CD4-positive, alpha-beta T cell (primary cell): ENCODE results near the gene PPP1R14C. TPM values are rescaled to one million over a fixed set of nuclear protein-coding genes. Genes with fewer than 3 reads are reported as not detected.

ENCODE experiments used
- ATAC-seq: fragments of 200-7000 bp; cut with Tn5 transposase; one replicate; pipeline ENCODE4 v1.10.0; 2022; ENCODE audit warnings: mild to moderate bottlenecking; ENCODE audit not compliant: poor library complexity
- CTCF ChIA-PET: fragments of 350-600 bp; sonication (Branson Sonifier 250); formaldehyde crosslinking; loops from one replicate; lab custom pipeline; 2021; ENCODE audit warnings: antibody characterized with exemption, inconsistent platforms; lab: Charles Lee
- POLR2A ChIA-PET: fragments of 350-600 bp; sonication (Branson Sonifier 250); formaldehyde crosslinking; loops from one replicate; lab custom pipeline; 2021; ENCODE audit warnings: antibody characterized with exemption, inconsistent platforms; lab: Charles Lee
- DNase-seq, 14 experiments: peaks; one replicate each; pipeline ENCODE4 v3.0.0-alpha.2; 2013 to 2020; ENCODE audit warnings: mixed read lengths in 2 of 14
- H3K27ac ChIP-seq, 2 donors: one replicate each; pipeline versions ENCODE4 v1.5.1 to v1.7.0; 2013; ENCODE audit warnings: low read length in 2 of 2, low read depth in 1 of 2, mild to moderate bottlenecking in 1 of 2
- H3K27me3 ChIP-seq, 2 experiments: 1 replicate in 1 of 2; 2 replicates in 1 of 2; pipeline versions ENCODE4 v1.6.1 to v1.7.0; 2013; ENCODE audit warnings: low read length in 2 of 2, control low read depth in 1 of 2, mild to moderate bottlenecking in 1 of 2, moderate library complexity in 1 of 2; ENCODE audit not compliant: insufficient read depth in 2 of 2, control insufficient read depth in 1 of 2
- H3K36me3 ChIP-seq: one replicate; pipeline ENCODE4 v1.6.1; 2013; ENCODE audit warnings: low read length, control low read depth; ENCODE audit not compliant: insufficient read depth
- H3K4me1 ChIP-seq: one replicate; pipeline ENCODE4 v1.6.1; 2013; ENCODE audit warnings: low read length, control low read depth; ENCODE audit not compliant: insufficient read depth
- H3K4me3 ChIP-seq: one replicate; pipeline ENCODE4 v1.5.1; 2013; ENCODE audit warnings: mild to moderate bottlenecking, low read length, moderate library complexity
- H3K9me3 ChIP-seq, 2 experiments: 1 replicate in 1 of 2; 2 replicates in 1 of 2; pipeline versions ENCODE4 v1.6.1 to v1.7.0; 2013; ENCODE audit warnings: low read length in 2 of 2, mild to moderate bottlenecking in 2 of 2, control low read depth in 1 of 2, moderate library complexity in 1 of 2; ENCODE audit not compliant: control insufficient read depth in 1 of 2, insufficient read depth in 1 of 2
- H3K27ac Mint-ChIP-seq: one replicate; pipeline ENCODE4 v1.8.0; 2020; ENCODE audit warnings: mixed read lengths
- H3K27me3 Mint-ChIP-seq: one replicate; pipeline ENCODE4 v1.8.0; 2021; ENCODE audit warnings: mixed read lengths
- H3K36me3 Mint-ChIP-seq: one replicate; pipeline ENCODE4 v1.8.0; 2021; ENCODE audit warnings: low read depth, mixed read lengths
- H3K4me1 Mint-ChIP-seq: one replicate; pipeline ENCODE4 v1.8.0; 2021; ENCODE audit warnings: low read depth, mixed read lengths
- H3K4me3 Mint-ChIP-seq: one replicate; pipeline ENCODE4 v1.8.0; 2020; ENCODE audit warnings: mild to moderate bottlenecking, mixed read lengths
- H3K9me3 Mint-ChIP-seq: one replicate; pipeline ENCODE4 v1.8.0; 2020; ENCODE audit warnings: mixed read lengths
- intact Hi-C, 2 experiments: fragments of 100-400 bp; cut with DNase I in 1 of 2; cut with micrococcal nuclease in 1 of 2; formaldehyde crosslinking; loops; one replicate each; pipeline versions ENCODE4 v1.15.1 to v1.9.0; 2023 to 2025; cut with DNase I, micrococcal nuclease
- total RNA-seq, 174 experiments: library from RNA in 2 of 174; stranded (reverse) in 2 of 174; gene quantifications; one replicate each; pipeline ENCODE4 v1.2.3 and lab custom pipeline; 2021 to 2026
- TF ChIP-seq, protein P1 (sequence below): fragments of 200-600 bp; IDR thresholded peaks from one replicate; pipeline ENCODE4 v1.8.0; 2022; ENCODE audit warnings: antibody characterized with exemption, mild to moderate bottlenecking

The PPP1R14C gene
- total RNA-seq, 2 experiments from 2014 or later: not detected

DNA sequence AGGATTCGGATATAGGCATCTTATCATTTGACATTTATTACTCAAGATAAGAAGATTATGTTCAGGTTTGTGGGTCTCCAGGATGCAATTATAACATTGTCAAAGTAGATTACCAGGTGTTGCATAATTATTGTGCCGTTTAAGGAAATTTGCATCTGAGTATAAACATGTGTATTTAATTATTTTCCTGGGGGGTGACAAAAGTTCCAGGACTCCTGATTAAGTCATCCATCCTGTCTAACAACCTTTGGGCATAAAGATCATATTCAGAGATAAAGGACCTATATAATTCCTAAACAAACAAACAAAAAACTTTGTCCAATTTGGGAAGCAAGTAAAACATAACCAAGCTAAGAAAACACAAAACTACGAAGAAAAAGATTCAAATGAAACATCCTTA lies 3.3 kb upstream of the PPP1R14C start:
- intact Hi-C loops: no loop called here
- TF ChIP-seq, protein P1, sequence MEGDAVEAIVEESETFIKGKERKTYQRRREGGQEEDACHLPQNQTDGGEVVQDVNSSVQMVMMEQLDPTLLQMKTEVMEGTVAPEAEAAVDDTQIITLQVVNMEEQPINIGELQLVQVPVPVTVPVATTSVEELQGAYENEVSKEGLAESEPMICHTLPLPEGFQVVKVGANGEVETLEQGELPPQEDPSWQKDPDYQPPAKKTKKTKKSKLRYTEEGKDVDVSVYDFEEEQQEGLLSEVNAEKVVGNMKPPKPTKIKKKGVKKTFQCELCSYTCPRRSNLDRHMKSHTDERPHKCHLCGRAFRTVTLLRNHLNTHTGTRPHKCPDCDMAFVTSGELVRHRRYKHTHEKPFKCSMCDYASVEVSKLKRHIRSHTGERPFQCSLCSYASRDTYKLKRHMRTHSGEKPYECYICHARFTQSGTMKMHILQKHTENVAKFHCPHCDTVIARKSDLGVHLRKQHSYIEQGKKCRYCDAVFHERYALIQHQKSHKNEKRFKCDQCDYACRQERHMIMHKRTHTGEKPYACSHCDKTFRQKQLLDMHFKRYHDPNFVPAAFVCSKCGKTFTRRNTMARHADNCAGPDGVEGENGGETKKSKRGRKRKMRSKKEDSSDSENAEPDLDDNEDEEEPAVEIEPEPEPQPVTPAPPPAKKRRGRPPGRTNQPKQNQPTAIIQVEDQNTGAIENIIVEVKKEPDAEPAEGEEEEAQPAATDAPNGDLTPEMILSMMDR: no peak
- no peak overlapping the region for H3K4me3 ChIP-seq
- CTCF ChIA-PET: no interaction called here
- H3K27me3 Mint-ChIP-seq: peaks cover 68% of the 10 kb centered on the region
- ATAC-seq: no peak
- DNase-seq: no peak
- no peak overlapping the region for H3K4me3 Mint-ChIP-seq
- POLR2A ChIA-PET: no interaction called here
- H3K36me3 Mint-ChIP-seq: no peaks in the 10 kb centered on the region
- peaks cover 29 to 49% of the 10 kb centered on the region in 2 experiments for H3K27me3 ChIP-seq
- H3K9me3 Mint-ChIP-seq: no peaks in the 10 kb centered on the region
- H3K27ac Mint-ChIP-seq: no peak overlapping the region
- no peaks in the 10 kb centered on the region for H3K36me3 ChIP-seq
- H3K9me3 ChIP-seq: peaks cover 0 to 12% of the 10 kb centered on the region in 2 experiments
- H3K4me1 Mint-ChIP-seq: peaks cover 12% of the 10 kb centered on the region
- H3K27ac ChIP-seq: no peak overlapping the region
- H3K4me1 ChIP-seq: peaks cover 16% of the 10 kb centered on the region

DNA sequence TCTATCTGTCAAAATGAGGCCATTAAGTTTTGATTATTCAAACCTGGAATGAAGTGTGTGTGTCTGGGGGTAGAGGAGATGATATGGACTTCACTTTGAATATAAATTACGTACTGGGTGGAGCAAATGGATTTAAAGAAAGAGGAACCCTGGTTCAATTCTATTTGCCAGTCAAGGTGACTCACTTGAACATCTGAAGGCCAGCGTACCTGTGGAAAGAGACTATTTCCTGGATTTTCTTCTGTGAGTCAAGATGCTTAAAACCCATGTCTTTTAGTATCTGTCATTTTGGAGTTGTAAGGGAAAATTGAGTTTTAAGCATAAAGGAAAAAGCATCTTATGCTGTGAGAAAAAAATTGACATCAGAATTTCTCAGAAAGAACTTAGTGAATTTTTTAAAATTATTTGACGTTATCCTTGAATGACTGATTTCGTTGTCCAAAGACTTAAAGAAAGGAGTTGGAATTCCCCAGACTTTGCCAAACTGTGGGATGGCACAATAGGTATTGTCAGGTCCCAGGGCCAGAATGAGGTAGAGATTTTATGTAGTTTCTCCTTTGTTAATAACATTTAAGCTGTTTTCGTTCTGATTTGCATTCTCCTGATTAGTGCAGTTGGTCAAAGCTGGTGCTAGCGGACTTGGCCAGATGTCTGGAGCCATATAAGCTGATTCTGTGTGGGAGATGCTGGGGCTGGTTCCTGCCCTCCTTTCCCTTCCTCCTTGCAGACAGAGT lies 2.4 kb upstream of the PPP1R14C start:
- Mint-ChIP-seq H3K27ac (no peak overlapping the region), H3K4me3 (no peak overlapping the region), H3K36me3 (no peaks in the 10 kb centered on the region), H3K9me3 (no peaks in the 10 kb centered on the region), H3K4me1 (peaks cover 12% of the 10 kb centered on the region), H3K27me3 (peaks cover 74% of the 10 kb centered on the region)
- TF ChIP-seq, protein P1: no peak
- H3K4me3 ChIP-seq: no peak overlapping the region
- intact Hi-C loops: no loop called here
- peaks cover 29 to 51% of the 10 kb centered on the region in 2 experiments for H3K27me3 ChIP-seq
- peaks cover 16% of the 10 kb centered on the region for H3K4me1 ChIP-seq
- ATAC-seq (no peak), DNase-seq (no peak)
- H3K27ac ChIP-seq: no peak overlapping the region
- H3K9me3 ChIP-seq: peaks cover 0 to 12% of the 10 kb centered on the region in 2 experiments
- ChIA-PET CTCF (no interaction called here), POLR2A (no interaction called here)
- H3K36me3 ChIP-seq: no peaks in the 10 kb centered on the region

DNA sequence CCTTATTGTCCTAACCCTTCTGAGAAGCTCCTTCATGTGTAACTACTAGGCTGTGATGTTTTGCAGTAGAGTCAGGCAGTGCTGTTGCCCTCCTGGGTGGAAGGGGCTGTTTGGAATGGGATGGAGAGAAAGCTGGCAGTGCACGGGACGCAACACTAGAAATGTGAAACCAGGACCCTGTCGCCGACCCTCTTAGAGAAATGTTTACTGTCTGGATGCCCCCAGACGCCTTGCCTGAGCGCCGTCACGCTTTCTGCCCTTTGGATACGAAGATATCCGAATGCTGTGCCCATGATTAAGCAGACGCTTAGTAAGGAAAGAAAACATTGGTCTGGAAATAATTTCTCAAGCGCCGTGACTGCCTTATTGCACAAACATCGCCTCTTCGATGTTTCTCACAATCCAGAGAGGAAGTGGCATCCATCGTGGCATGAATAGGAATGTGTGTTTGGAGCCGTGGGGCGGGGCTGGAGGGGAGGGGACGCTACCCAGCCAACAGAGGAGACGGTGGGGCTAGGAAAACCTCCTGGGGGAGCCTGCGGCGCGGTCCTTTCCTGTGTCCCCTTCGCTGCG lies 661 bp upstream of the PPP1R14C start:
- DNase-seq (no peak), ATAC-seq (no peak)
- Histone ChIP-seq H3K4me1 (peaks cover 16% of the 10 kb centered on the region), H3K27ac (no peak overlapping the region), H3K4me3 (peak overlapping the region; percentile 16), H3K9me3 (peaks cover 0 to 12% of the 10 kb centered on the region in 2 experiments), H3K36me3 (no peaks in the 10 kb centered on the region), H3K27me3 (peaks cover 26 to 60% of the 10 kb centered on the region in 2 experiments)
- no peak overlapping the region for H3K27ac Mint-ChIP-seq
- no peaks in the 10 kb centered on the region for H3K9me3 Mint-ChIP-seq
- TF ChIP-seq, protein P1: no peak
- POLR2A ChIA-PET: no interaction called here
- H3K4me3 Mint-ChIP-seq: peak overlapping the region; percentile 39
- H3K27me3 Mint-ChIP-seq: peaks cover 82% of the 10 kb centered on the region
- peaks cover 12% of the 10 kb centered on the region for H3K4me1 Mint-ChIP-seq
- intact Hi-C loops: no loop called here
- CTCF ChIA-PET: no interaction called here
- no peaks in the 10 kb centered on the region for H3K36me3 Mint-ChIP-seq
